Fibroblast of mammary gland (primary cell): ENCODE results near the gene COL12A1.

ENCODE experiments used
- DNase-seq: peaks from one replicate; pipeline ENCODE4 v3.0.0-alpha.2; 2010; ENCODE audit warnings: low read depth
- H3K4me3 ChIP-seq: 2 replicates; pipeline ENCODE4 v1.5.1; 2011; ENCODE audit warnings: low read depth, mild to moderate bottlenecking, low read length, moderate library complexity; ENCODE audit not compliant: control insufficient read depth
- TF ChIP-seq, protein P1 (sequence below): conservative IDR thresholded peaks from 2 replicates; pipeline ENCODE4 v1.5.1; 2011; ENCODE audit warnings: low read depth, low read length, inconsistent platforms; ENCODE audit not compliant: control insufficient read depth, insufficient read depth

The COL12A1 gene

GRCh38 chr6:75135876-75136275, 70.0 kb downstream of the COL12A1 start:
- DNase-seq, result no peak
- TF ChIP-seq, protein P1, sequence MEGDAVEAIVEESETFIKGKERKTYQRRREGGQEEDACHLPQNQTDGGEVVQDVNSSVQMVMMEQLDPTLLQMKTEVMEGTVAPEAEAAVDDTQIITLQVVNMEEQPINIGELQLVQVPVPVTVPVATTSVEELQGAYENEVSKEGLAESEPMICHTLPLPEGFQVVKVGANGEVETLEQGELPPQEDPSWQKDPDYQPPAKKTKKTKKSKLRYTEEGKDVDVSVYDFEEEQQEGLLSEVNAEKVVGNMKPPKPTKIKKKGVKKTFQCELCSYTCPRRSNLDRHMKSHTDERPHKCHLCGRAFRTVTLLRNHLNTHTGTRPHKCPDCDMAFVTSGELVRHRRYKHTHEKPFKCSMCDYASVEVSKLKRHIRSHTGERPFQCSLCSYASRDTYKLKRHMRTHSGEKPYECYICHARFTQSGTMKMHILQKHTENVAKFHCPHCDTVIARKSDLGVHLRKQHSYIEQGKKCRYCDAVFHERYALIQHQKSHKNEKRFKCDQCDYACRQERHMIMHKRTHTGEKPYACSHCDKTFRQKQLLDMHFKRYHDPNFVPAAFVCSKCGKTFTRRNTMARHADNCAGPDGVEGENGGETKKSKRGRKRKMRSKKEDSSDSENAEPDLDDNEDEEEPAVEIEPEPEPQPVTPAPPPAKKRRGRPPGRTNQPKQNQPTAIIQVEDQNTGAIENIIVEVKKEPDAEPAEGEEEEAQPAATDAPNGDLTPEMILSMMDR, result no peak
- no peak overlapping the region for H3K4me3 ChIP-seq

GRCh38 chr6:75135450-75135849, 70.4 kb downstream of the COL12A1 start:
- DNase-seq, result peak; percentile 83
- no peak overlapping the region for H3K4me3 ChIP-seq
- TF ChIP-seq, protein P1, result no peak

DNA sequence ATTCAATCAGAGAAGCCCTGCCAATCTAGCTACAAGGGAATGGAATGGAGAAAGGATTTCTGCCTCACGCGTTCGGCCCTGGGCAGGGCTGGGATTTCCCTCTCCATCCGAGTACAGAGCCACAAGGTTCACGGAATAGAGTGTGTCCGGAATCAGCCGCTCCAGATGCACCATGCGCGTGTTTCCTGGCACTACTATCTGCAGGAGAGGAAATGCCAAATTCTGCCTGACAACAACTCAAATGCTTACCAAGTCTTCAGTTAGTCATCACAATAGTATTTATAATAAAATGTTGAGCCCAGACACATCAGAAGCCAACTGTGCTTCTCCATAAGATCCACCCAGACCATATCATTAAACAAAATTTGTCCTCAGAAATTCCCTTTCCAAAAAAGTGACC, 75.1 kb downstream of the COL12A1 start:
- no peak overlapping the region for H3K4me3 ChIP-seq
- TF ChIP-seq, protein P1, result no peak
- DNase-seq, result peak; percentile 85

GRCh38 chr6:75128878-75129570, 76.8 kb downstream of the COL12A1 start:
- TF ChIP-seq, protein P1, result no peak
- DNase-seq, result peak; percentile 87

GRCh38 chr6:75126518-75126917, 79.3 kb downstream of the COL12A1 start:
- no peak overlapping the region for H3K4me3 ChIP-seq
- TF ChIP-seq, protein P1, result no peak
- no peak for DNase-seq

More at GRCh38 chr6:75128878-75129570, 76.8 kb downstream of the COL12A1 start:
- H3K4me3 ChIP-seq, result no peak overlapping the region

- no peak overlapping the region for H3K4me3 ChIP-seq
- TF ChIP-seq, protein P1, result no peak
- DNase-seq, result peak; percentile 81
Measured at GRCh38 chr6:75124983-75125382, 80.9 kb downstream of the COL12A1 start.
